Keratinocyte (primary cell): ENCODE data around the gene FASLG. TPM values are rescaled to one million over a fixed set of nuclear protein-coding genes. Genes with fewer than 3 reads are reported as not detected.
"Not testable (repeated sequence)": the region's sequence is repeated elsewhere in the genome, so short reads cannot be mapped to it uniquely, and the experiment has no call there.

ENCODE experiments used
- DNase-seq: peaks from one replicate; pipeline ENCODE4 v3.0.0-alpha.2; 2011; ENCODE audit warnings: low read depth, missing footprints, low spot score
- FAIRE-seq: peaks from 2 replicates; lab custom pipeline; 2011; peaks lifted over from hg19 to GRCh38; lab: Jason Lieb, UNC
- H2AFZ ChIP-seq: 2 replicates; pipeline ENCODE4 v1.6.0; 2012; ENCODE audit warnings: low read length, control low read depth, inconsistent platforms; ENCODE audit not compliant: control insufficient read depth
- H3K27ac ChIP-seq: 2 replicates; pipeline ENCODE4 v1.5.1; 2011; ENCODE audit warnings: low read length; ENCODE audit not compliant: control insufficient read depth, insufficient read depth
- H3K27me3 ChIP-seq: 3 replicates; pipeline ENCODE4 v1.6.0; 2011; ENCODE audit warnings: low read length; ENCODE audit not compliant: control insufficient read depth, insufficient read depth; ENCODE audit errors: extremely low read depth
- H3K36me3 ChIP-seq, 2 experiments: 2 replicates in 1 of 2; 3 replicates in 1 of 2; pipeline ENCODE4 v1.5.1; 2011; ENCODE audit warnings: low read length in 2 of 2, mild to moderate bottlenecking in 1 of 2; ENCODE audit not compliant: control insufficient read depth in 2 of 2, insufficient read depth in 2 of 2; ENCODE audit errors: extremely low read depth in 1 of 2
- H3K4me1 ChIP-seq: 3 replicates; pipeline ENCODE4 v1.5.1; 2011; ENCODE audit warnings: low read length; ENCODE audit not compliant: control insufficient read depth, insufficient read depth; ENCODE audit errors: extremely low read depth
- H3K4me2 ChIP-seq: 3 replicates; pipeline ENCODE4 v1.6.0; 2011; ENCODE audit warnings: low read depth, low read length; ENCODE audit not compliant: control insufficient read depth, insufficient read depth; ENCODE audit errors: extremely low read depth
- H3K4me3 ChIP-seq, 3 experiments: fragments of 200-600 bp in 1 of 3; sonication (generic) in 1 of 3; 2 replicates in 2 of 3; 3 replicates in 1 of 3; pipeline ENCODE4 v1.5.1; 2011 to 2016; ENCODE audit warnings: low read length in 3 of 3, mild to moderate bottlenecking in 3 of 3, control low read depth in 2 of 3, inconsistent platforms in 1 of 3, low read depth in 1 of 3, mixed read lengths in 1 of 3, mixed run types in 1 of 3, moderate library complexity in 1 of 3; ENCODE audit not compliant: control insufficient read depth in 2 of 3, insufficient read depth in 2 of 3; ENCODE audit errors: extremely low read depth in 1 of 3
- H3K79me2 ChIP-seq: 2 replicates; pipeline ENCODE4 v1.6.0; 2012; ENCODE audit warnings: low read length; ENCODE audit not compliant: control insufficient read depth, insufficient read depth
- H3K9ac ChIP-seq: 3 replicates; pipeline ENCODE4 v1.6.0; 2011; ENCODE audit warnings: low read length; ENCODE audit not compliant: control insufficient read depth, insufficient read depth; ENCODE audit errors: extremely low read depth
- H3K9me1 ChIP-seq: 3 replicates; pipeline ENCODE4 v1.6.0; 2011; ENCODE audit warnings: low read length; ENCODE audit not compliant: control insufficient read depth, insufficient read depth; ENCODE audit errors: extremely low read depth
- H3K9me3 ChIP-seq: 2 replicates; pipeline ENCODE4 v1.5.1; 2012; ENCODE audit warnings: low read depth, low read length; ENCODE audit not compliant: control insufficient read depth
- H4K20me1 ChIP-seq: 3 replicates; pipeline ENCODE4 v1.6.0; 2011; ENCODE audit warnings: low read length; ENCODE audit not compliant: control insufficient read depth, insufficient read depth; ENCODE audit errors: extremely low read depth
- EZH2 ChIP-seq: IDR thresholded peaks from one replicate; pipeline ENCODE4 v1.6.1; 2012; ENCODE audit warnings: inconsistent platforms, mild to moderate bottlenecking, low read length, moderate library complexity
- dilution Hi-C: fragments of 300-500 bp; cut with MboI; formaldehyde crosslinking; loops from one replicate; pipeline ENCODE4 v1.7.0; 2020; ENCODE audit warnings: low sequenced_read_pairs; ENCODE audit not compliant: extremely low pct_ligation_motif_present
- polyA plus RNA-seq, 5 experiments: library from polyadenylated mRNA; depleted of rRNA in 3 of 5; stranded (reverse) in 3 of 5; stranded (forward) in 1 of 5; unstranded in 1 of 5; fragments of >200 nt; gene quantifications; 1 replicate in 1 of 5; 2 replicates in 3 of 5; 3 replicates in 1 of 5; pipeline versions ENCODE4 v1.2.1 to v1.2.3, GENCODE V29; 2011 to 2012; ENCODE audit warnings: missing spikeins in 2 of 5, low read depth in 1 of 5, low replicate concordance in 1 of 5
- TF ChIP-seq, protein P1 (sequence below), 3 experiments: IDR thresholded peaks in 1 of 3; conservative IDR thresholded peaks in 1 of 3; optimal IDR thresholded peaks in 1 of 3; 2 replicates in 2 of 3; 3 replicates in 1 of 3; pipeline versions ENCODE3 to v1.5.1; 2011; ENCODE audit warnings: low read length in 3 of 3, mild to moderate bottlenecking in 3 of 3, moderate library complexity in 2 of 3, control low read depth in 1 of 3, inconsistent platforms in 1 of 3; ENCODE audit not compliant: insufficient read depth in 2 of 3; ENCODE audit errors: extremely low read depth in 1 of 3

FASLG gene
- polyA plus RNA-seq, 1 donor (not counting 4 experiments of a cell fraction or from before 2014, with no cell fraction given) = 0.04 TPM

DNA sequence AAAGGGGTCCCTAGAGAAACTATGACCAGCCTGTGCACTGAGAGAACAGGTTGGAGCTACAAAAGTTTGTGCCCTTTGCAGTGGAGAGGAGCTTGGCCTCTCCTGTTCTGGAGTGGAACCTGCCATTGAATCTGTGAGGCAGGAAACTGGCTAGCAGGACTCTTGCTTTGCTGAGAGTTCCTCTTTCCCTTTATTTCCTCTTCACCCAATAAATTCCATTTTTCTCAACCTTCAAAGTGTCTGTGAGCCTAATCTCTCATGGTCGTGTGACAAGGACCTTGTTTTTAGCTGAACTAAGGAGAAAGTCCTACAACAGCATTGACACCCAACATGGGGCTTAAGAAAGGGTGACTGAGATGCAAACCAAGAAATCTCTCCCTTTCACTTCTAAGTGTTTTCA, 42.7 kb upstream of the FASLG start:
- peaks cover 11% of the 10 kb centered on the region for H3K9me3 ChIP-seq
- no peak overlapping the region for H2AFZ ChIP-seq
- H3K27me3 ChIP-seq = no peaks in the 10 kb centered on the region
- no peak overlapping the region for H3K4me2 ChIP-seq
- H4K20me1 ChIP-seq = no peaks in the 10 kb centered on the region
- no peaks in the 10 kb centered on the region for H3K4me1 ChIP-seq
- FAIRE-seq (no peak), DNase-seq (no peak)
- no peaks in the 10 kb centered on the region for H3K36me3 ChIP-seq
- dilution Hi-C loops = loop anchor here (25.0 kb wide), 1 partner anchor 96 kb away; no protein-coding TSS in a partner anchor
- H3K27ac ChIP-seq = no peak overlapping the region
- no peaks in the 10 kb centered on the region for H3K79me2 ChIP-seq
- no peak overlapping the region for H3K4me3 ChIP-seq
- H3K9me1 ChIP-seq = no peaks in the 10 kb centered on the region
- TF ChIP-seq EZH2 = no peak
- TF ChIP-seq, protein P1, sequence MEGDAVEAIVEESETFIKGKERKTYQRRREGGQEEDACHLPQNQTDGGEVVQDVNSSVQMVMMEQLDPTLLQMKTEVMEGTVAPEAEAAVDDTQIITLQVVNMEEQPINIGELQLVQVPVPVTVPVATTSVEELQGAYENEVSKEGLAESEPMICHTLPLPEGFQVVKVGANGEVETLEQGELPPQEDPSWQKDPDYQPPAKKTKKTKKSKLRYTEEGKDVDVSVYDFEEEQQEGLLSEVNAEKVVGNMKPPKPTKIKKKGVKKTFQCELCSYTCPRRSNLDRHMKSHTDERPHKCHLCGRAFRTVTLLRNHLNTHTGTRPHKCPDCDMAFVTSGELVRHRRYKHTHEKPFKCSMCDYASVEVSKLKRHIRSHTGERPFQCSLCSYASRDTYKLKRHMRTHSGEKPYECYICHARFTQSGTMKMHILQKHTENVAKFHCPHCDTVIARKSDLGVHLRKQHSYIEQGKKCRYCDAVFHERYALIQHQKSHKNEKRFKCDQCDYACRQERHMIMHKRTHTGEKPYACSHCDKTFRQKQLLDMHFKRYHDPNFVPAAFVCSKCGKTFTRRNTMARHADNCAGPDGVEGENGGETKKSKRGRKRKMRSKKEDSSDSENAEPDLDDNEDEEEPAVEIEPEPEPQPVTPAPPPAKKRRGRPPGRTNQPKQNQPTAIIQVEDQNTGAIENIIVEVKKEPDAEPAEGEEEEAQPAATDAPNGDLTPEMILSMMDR (optimal IDR thresholded peaks at IDR 0.05 in 1 of 3, IDR thresholded peaks at IDR 0.05 in 1 of 3, conservative IDR thresholded peaks at IDR 0.05 in 1 of 3; ENCODE audit: extremely low read depth in 1 of 3, insufficient read depth in 2 of 3, low read length in 3 of 3) = no peak
- H3K9ac ChIP-seq = no peak overlapping the region

DNA sequence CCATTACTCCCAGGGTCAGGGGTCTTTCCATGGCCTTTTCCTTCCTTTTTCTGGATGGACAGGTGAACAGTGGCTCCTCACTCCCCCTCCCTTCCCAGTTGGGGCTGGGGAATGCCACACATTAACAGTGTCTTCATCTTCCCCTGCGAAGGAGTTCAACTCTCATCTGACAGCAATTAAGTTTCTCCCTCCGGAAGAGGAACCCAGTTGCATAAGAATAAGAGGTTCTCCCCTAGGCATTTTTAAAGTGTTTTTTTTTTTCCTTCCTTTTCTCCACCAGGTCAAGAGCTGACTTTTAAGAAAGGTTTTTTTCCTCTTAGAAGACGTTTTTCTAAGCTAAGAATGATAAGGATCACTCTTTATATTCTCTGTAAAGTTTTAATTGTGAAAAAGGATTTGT, 42.3 kb upstream of the FASLG start:
- no peak overlapping the region for H3K9ac ChIP-seq
- H3K27me3 ChIP-seq = no peaks in the 10 kb centered on the region
- no peak overlapping the region for H2AFZ ChIP-seq
- dilution Hi-C loops = loop anchor here (25.0 kb wide), 1 partner anchor 96 kb away; no protein-coding TSS in a partner anchor
- no peak overlapping the region for H3K27ac ChIP-seq
- H3K36me3 ChIP-seq = no peaks in the 10 kb centered on the region
- DNase-seq (no peak), FAIRE-seq (no peak)
- no peaks in the 10 kb centered on the region for H3K79me2 ChIP-seq
- peaks cover 13% of the 10 kb centered on the region for H3K9me3 ChIP-seq
- no peaks in the 10 kb centered on the region for H4K20me1 ChIP-seq
- H3K4me2 ChIP-seq = no peak overlapping the region
- no peaks in the 10 kb centered on the region for H3K4me1 ChIP-seq
- no peak for TF ChIP-seq EZH2
- TF ChIP-seq, protein P1 (optimal IDR thresholded peaks at IDR 0.05 in 1 of 3, IDR thresholded peaks at IDR 0.05 in 1 of 3, conservative IDR thresholded peaks at IDR 0.05 in 1 of 3; ENCODE audit: extremely low read depth in 1 of 3, insufficient read depth in 2 of 3, low read length in 3 of 3) = no peak
- no peak overlapping the region for H3K4me3 ChIP-seq
- H3K9me1 ChIP-seq = no peaks in the 10 kb centered on the region

DNA sequence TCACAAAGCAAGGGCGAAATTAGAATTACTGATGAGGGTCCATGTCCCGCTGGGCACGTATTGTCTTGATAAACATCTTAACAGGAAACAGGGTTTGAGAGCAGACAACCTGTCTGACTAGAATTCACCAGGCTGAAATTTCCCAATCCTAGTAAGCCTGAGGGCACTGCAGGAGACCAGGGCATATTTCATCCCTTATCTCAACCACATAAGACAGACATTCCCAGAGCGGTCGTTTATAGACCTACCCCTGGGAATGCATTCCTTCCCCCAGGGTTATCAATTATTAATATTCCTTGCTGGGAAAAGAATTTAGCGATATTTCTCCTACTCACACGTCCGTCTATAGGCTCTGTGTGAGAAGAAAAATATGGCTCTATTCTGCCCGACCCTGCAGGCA, 38.3 kb upstream of the FASLG start:
- H4K20me1 ChIP-seq, H3K79me2 ChIP-seq, H3K4me3 ChIP-seq, H3K9ac ChIP-seq, H3K36me3 ChIP-seq, H3K4me2 ChIP-seq, H3K9me1 ChIP-seq, H3K27ac ChIP-seq, FAIRE-seq, H3K4me1 ChIP-seq, H2AFZ ChIP-seq, DNase-seq, H3K27me3 ChIP-seq: not testable (repeated sequence)
- dilution Hi-C loops = loop anchor here (25.0 kb wide), 1 partner anchor 92 kb away; no protein-coding TSS in a partner anchor
- peaks cover 14% of the 10 kb centered on the region for H3K9me3 ChIP-seq
